ENCODE data around the gene DOK5. TPM values are rescaled to one million over a fixed set of nuclear protein-coding genes. Genes with fewer than 3 reads are reported as not detected.

DOK5 gene
- total RNA-seq, 1 experiment from 2014 or later: 4.9 TPM

GRCh38 chr20:54432966-54433365, 42.4 kb upstream of the DOK5 start:
- no peak overlapping the region for H3K27ac ChIP-seq (ENCODE audit: low read depth, low read length, poor library complexity, severe bottlenecking)
- no peaks in the 10 kb centered on the region for H3K9me3 ChIP-seq (ENCODE audit: low read depth, low read length, poor library complexity, severe bottlenecking)
- H3K27me3 ChIP-seq (replicated peaks; ENCODE audit: insufficient read depth, low read depth, low read length, poor library complexity): no peaks in the 10 kb centered on the region
- no peaks in the 10 kb centered on the region for H3K4me1 ChIP-seq (ENCODE audit: insufficient read depth, low read length, poor library complexity, severe bottlenecking)
- TF ChIP-seq EZH2 (IDR thresholded peaks at IDR 0.05; ENCODE audit: borderline replicate concordance, low read depth, low read length, poor library complexity, severe bottlenecking): no peak
- no peak for TF ChIP-seq CTCF (conservative IDR thresholded peaks at IDR 0.05; ENCODE audit: low read depth, low read length)
- CTCF ChIA-PET: no interaction called here
- DNase-seq (ENCODE audit: low spot score): no peak
- BruUV-seq (replicated peaks): no TSS peak
- intact Hi-C loops (cut with micrococcal nuclease; ENCODE audit: unreplicated experiment): no loop called here
- H3K36me3 ChIP-seq (ENCODE audit: insufficient read depth, low read length, poor library complexity, severe bottlenecking): no peaks in the 10 kb centered on the region
- POLR2A ChIA-PET (ENCODE audit: low non-redundant PET): no interaction called here
- no peak overlapping the region for H3K4me3 ChIP-seq (ENCODE audit: low read depth, low read length, poor library complexity, severe bottlenecking)

- no peaks in the 10 kb centered on the region for H3K27me3 ChIP-seq (replicated peaks; ENCODE audit: insufficient read depth, low read depth, low read length, poor library complexity)
- intact Hi-C loops (cut with micrococcal nuclease; ENCODE audit: unreplicated experiment): no loop called here
- H3K4me3 ChIP-seq (ENCODE audit: low read depth, low read length, poor library complexity, severe bottlenecking): no peak overlapping the region
- H3K27ac ChIP-seq (ENCODE audit: low read depth, low read length, poor library complexity, severe bottlenecking): no peak overlapping the region
- ChIA-PET CTCF (no interaction called here), POLR2A (ENCODE audit: low non-redundant PET) (no interaction called here)
- H3K9me3 ChIP-seq (ENCODE audit: low read depth, low read length, poor library complexity, severe bottlenecking): no peaks in the 10 kb centered on the region
- TF ChIP-seq EZH2 (IDR thresholded peaks at IDR 0.05; ENCODE audit: borderline replicate concordance, low read depth, low read length, poor library complexity, severe bottlenecking) (no peak), CTCF (conservative IDR thresholded peaks at IDR 0.05; ENCODE audit: low read depth, low read length) (no peak)
- BruUV-seq (replicated peaks): no TSS peak
- no peaks in the 10 kb centered on the region for H3K4me1 ChIP-seq (ENCODE audit: insufficient read depth, low read length, poor library complexity, severe bottlenecking)
- H3K36me3 ChIP-seq (ENCODE audit: insufficient read depth, low read length, poor library complexity, severe bottlenecking): no peaks in the 10 kb centered on the region
- DNase-seq (ENCODE audit: low spot score): no peak
These were observed 41.8 kb upstream of the DOK5 start for GRCh38 chr20:54433636-54434035.

- ChIA-PET CTCF (no interaction called here), POLR2A (ENCODE audit: low non-redundant PET) (no interaction called here)
- Histone ChIP-seq H3K36me3 (ENCODE audit: insufficient read depth, low read length, poor library complexity, severe bottlenecking) (no peaks in the 10 kb centered on the region), H3K9me3 (ENCODE audit: low read depth, low read length, poor library complexity, severe bottlenecking) (no peaks in the 10 kb centered on the region), H3K4me1 (ENCODE audit: insufficient read depth, low read length, poor library complexity, severe bottlenecking) (no peaks in the 10 kb centered on the region), H3K27me3 (replicated peaks; ENCODE audit: insufficient read depth, low read depth, low read length, poor library complexity) (no peaks in the 10 kb centered on the region), H3K4me3 (ENCODE audit: low read depth, low read length, poor library complexity, severe bottlenecking) (no peak overlapping the region), H3K27ac (ENCODE audit: low read depth, low read length, poor library complexity, severe bottlenecking) (no peak overlapping the region)
- no peak for TF ChIP-seq CTCF (conservative IDR thresholded peaks at IDR 0.05; ENCODE audit: low read depth, low read length)
- TF ChIP-seq EZH2 (IDR thresholded peaks at IDR 0.05; ENCODE audit: borderline replicate concordance, low read depth, low read length, poor library complexity, severe bottlenecking): no peak
- no TSS peak for BruUV-seq (replicated peaks)
- no peak for DNase-seq (ENCODE audit: low spot score)
- intact Hi-C loops (cut with micrococcal nuclease; ENCODE audit: unreplicated experiment): no loop called here
These were observed 41.2 kb upstream of the DOK5 start for GRCh38 chr20:54434196-54434595.

Measured in A673 (cell line).